ENCODE data around the gene ATP2B1. TPM values are rescaled to one million over a fixed set of nuclear protein-coding genes. Genes with fewer than 3 reads are reported as not detected.

ATP2B1 gene
- total RNA-seq, 4 donors from 2014 or later, result 21.9 to 47.7 (median 42.1) TPM

DNA sequence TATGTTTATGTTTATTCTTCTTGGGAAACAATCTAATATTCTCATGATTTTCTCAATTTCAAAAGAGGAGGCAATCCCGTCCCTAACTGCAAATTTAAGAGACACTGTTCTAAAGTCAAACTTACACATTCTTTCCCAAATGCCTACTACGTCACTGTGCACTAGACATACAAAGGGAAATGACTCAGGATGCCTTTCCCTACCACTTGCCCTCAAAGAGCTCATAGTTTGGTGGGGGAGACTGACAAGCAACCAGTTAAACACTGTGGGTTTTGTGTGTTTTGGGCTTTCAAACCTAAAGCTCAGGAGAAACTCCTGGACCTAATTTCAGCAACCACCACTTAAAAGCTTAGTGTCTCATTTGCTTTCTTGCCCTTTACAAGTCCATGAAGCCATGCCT lies 58.4 kb downstream of the ATP2B1 start:
- Histone ChIP-seq H3K4me1 (peaks cover 0 to 10% (median 4%) of the 10 kb centered on the region in 4 donors), H3K4me3 (no peak overlapping the region)
- WGBS, 2 donors, result 83 to 86% methylated on average over 2 of the region's 2 CpGs

DNA sequence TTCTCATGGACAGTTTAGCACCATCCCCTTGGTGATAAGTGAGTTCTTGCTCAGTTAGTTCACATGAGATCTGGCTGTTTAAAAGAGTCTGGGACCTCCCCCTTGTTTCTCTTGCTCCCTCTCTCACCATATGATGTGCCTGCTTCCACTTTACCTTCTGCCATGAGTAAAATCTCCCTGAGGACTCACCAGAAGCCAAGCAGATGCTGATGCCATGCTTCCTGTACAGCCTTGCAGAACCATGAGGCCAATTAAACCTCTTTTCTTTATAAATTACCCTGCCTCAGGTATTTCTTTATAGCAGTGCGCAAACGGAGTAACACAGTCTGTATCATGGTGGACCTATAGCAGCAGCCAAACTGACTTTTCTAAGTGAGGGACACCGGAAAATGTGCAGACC lies 58.8 kb downstream of the ATP2B1 start:
- WGBS, 2 donors, result 94 to 100% methylated on average over 3 of the region's 3 CpGs
- Histone ChIP-seq H3K36me3 (peaks cover 0 to 25% (median 0%) of the 10 kb centered on the region in 3 donors), H3K9me3 (no peaks in the 10 kb centered on the region), H3K27ac (no peak overlapping the region), H3K4me3 (no peak overlapping the region), H3K27me3 (no peaks in the 10 kb centered on the region), H3K4me1 (peaks cover 0 to 11% (median 4%) of the 10 kb centered on the region in 4 donors)
- TF ChIP-seq POLR2A (IDR thresholded peaks at IDR 0.05) (no peak), EP300 (IDR thresholded peaks at IDR 0.05) (no peak)
- TF ChIP-seq, protein P1, sequence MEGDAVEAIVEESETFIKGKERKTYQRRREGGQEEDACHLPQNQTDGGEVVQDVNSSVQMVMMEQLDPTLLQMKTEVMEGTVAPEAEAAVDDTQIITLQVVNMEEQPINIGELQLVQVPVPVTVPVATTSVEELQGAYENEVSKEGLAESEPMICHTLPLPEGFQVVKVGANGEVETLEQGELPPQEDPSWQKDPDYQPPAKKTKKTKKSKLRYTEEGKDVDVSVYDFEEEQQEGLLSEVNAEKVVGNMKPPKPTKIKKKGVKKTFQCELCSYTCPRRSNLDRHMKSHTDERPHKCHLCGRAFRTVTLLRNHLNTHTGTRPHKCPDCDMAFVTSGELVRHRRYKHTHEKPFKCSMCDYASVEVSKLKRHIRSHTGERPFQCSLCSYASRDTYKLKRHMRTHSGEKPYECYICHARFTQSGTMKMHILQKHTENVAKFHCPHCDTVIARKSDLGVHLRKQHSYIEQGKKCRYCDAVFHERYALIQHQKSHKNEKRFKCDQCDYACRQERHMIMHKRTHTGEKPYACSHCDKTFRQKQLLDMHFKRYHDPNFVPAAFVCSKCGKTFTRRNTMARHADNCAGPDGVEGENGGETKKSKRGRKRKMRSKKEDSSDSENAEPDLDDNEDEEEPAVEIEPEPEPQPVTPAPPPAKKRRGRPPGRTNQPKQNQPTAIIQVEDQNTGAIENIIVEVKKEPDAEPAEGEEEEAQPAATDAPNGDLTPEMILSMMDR (IDR thresholded peaks at IDR 0.05), result no peak
- DNase-seq (ENCODE audit: low spot score in 2 of 2), result no peak

More for the DNA sequence above, 58.4 kb downstream of the ATP2B1 start:
- TF ChIP-seq, protein P1 (IDR thresholded peaks at IDR 0.05), result no peak
- no peak for TF ChIP-seq EP300 (IDR thresholded peaks at IDR 0.05)
- TF ChIP-seq POLR2A (IDR thresholded peaks at IDR 0.05), result no peak
- no peaks in the 10 kb centered on the region for H3K27me3 ChIP-seq
- no peak for DNase-seq (ENCODE audit: low spot score in 2 of 2)
- H3K9me3 ChIP-seq, result no peaks in the 10 kb centered on the region
- no peak overlapping the region for H3K27ac ChIP-seq
- H3K36me3 ChIP-seq, result peaks cover 0 to 26% (median 0%) of the 10 kb centered on the region in 3 donors

DNA sequence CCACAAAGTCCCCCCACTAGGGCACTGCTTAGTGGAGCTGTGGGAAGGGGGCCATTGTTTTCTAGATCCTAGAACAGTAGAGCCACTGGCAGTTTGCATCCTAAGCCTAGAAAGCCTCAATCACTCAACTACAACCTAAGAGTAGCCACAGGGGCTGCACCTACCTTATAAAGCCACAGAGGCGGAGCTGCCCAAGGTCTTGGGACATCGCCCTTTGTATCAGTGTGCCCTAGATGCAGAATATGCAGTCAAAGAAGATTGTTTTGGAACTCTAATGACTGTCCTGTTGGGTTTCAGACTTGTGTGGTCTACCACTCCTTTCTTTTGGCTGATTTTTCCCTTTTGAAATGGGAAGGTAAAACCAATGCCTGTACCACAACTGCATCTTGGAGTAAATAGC lies 59.5 kb downstream of the ATP2B1 start:
- peaks cover 0 to 25% (median 0%) of the 10 kb centered on the region in 3 donors for H3K36me3 ChIP-seq
- 98 to 100% methylated on average over 2 of the region's 2 CpGs for WGBS, 2 donors
- DNase-seq (ENCODE audit: low spot score in 2 of 2), result no peak
- no peaks in the 10 kb centered on the region for H3K9me3 ChIP-seq
- no peak overlapping the region for H3K4me3 ChIP-seq
- peaks cover 0 to 11% (median 4%) of the 10 kb centered on the region in 4 donors for H3K4me1 ChIP-seq
- H3K27ac ChIP-seq, result no peak overlapping the region
- no peaks in the 10 kb centered on the region for H3K27me3 ChIP-seq
- TF ChIP-seq POLR2A (IDR thresholded peaks at IDR 0.05) (no peak), EP300 (IDR thresholded peaks at IDR 0.05) (no peak)
- TF ChIP-seq, protein P1 (IDR thresholded peaks at IDR 0.05), result no peak

DNA sequence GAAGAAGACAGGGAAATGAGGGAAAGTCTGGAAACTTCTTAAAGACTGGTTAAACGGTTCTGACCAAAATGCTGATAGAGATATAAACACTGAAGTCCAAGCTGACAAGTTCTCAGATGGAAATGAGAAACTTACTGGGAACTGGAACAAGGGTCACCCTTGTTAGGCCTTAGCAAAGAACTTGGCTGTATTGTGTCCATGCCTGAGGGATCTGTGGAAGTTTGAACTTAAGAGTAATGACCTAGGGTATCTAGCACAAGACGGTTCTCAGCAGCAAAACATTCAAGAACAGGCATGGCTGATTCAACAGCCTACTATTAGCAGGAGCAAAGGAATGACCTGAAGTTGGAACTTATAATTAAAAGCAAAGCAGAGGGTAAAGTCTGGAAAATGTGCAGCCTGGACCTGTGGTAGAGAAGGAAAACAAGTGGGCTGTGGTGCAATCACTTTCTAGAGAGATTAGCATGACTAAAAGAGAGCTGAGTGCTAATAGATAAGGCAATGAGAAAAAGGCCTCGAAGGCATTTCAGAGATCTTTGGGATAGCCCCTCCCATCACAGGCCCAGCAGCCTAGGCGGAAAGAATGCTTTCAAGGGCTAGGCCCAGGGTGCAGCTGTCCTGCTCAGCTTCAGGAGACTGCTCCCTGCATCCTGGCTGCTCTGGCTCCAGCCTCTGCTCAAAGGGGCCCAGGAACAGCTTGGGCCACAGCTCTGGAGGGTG lies 60.3 kb downstream of the ATP2B1 start:
- TF ChIP-seq EP300 (IDR thresholded peaks at IDR 0.05), result no peak
- TF ChIP-seq, protein P1 (IDR thresholded peaks at IDR 0.05), result no peak
- TF ChIP-seq POLR2A (IDR thresholded peaks at IDR 0.05), result no peak

DNA sequence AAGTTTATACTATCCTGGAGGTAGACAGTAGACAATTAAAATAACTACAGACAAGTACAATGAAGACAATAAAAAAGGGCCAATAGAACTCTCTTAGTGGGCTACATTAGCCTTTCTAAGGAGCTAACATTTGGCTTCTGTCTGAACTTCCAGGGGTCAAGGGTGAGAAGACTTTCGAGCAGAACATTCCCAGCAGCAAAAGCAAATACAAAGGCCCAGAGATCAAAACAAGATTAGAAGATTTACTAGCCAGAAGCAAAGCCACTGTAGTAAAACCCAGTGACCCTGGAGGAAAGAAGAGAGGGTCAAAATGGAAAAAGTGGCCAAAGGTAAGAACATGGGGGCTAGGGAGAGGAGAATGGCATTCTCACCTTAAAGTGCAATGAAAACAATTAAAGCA lies 63.2 kb downstream of the ATP2B1 start:
- TF ChIP-seq EP300 (IDR thresholded peaks at IDR 0.05) (no peak), POLR2A (IDR thresholded peaks at IDR 0.05) (no peak)
- TF ChIP-seq, protein P1 (IDR thresholded peaks at IDR 0.05), result no peak
- Histone ChIP-seq H3K4me1 (peaks cover 0 to 11% (median 4%) of the 10 kb centered on the region in 4 donors), H3K27me3 (no peaks in the 10 kb centered on the region), H3K9me3 (no peaks in the 10 kb centered on the region), H3K27ac (no peak overlapping the region), H3K4me3 (no peak overlapping the region), H3K36me3 (peaks cover 0 to 31% (median 0%) of the 10 kb centered on the region in 3 donors)
- WGBS, 2 donors, result 15 to 25% methylated on average over 1 of the region's 1 CpG
- no peak for DNase-seq (ENCODE audit: low spot score in 2 of 2)

More for the DNA sequence above, 60.3 kb downstream of the ATP2B1 start:
- peaks cover 0 to 25% (median 0%) of the 10 kb centered on the region in 3 donors for H3K36me3 ChIP-seq
- H3K27me3 ChIP-seq, result no peaks in the 10 kb centered on the region
- no peak overlapping the region for H3K4me3 ChIP-seq
- no peak overlapping the region for H3K27ac ChIP-seq
- no peaks in the 10 kb centered on the region for H3K9me3 ChIP-seq
- peaks cover 0 to 11% (median 4%) of the 10 kb centered on the region in 4 donors for H3K4me1 ChIP-seq
- WGBS, 2 donors, result 54 to 62% methylated on average over 4 of the region's 4 CpGs
- no peak for DNase-seq (ENCODE audit: low spot score in 2 of 2)
